GM20000 (cell line): ENCODE results near the gene PLEKHA8.

Experiments used
- DNase-seq: peaks from one replicate; pipeline ENCODE4 v3.0.0; 2012; ENCODE audit warnings: low spot score
- CTCF ChIP-seq: IDR thresholded peaks from 2 replicates; pipeline ENCODE4 v1.5.1; 2012; ENCODE audit warnings: mild to moderate bottlenecking, control low read depth; ENCODE audit errors: extremely low read depth, missing control alignments

Gene PLEKHA8

GRCh38 chr7:30142710-30143109 is 114.5 kb downstream of the PLEKHA8 start:
- TF ChIP-seq CTCF: no peak
- DNase-seq: no peak

- no peak for TF ChIP-seq CTCF
- DNase-seq: no peak
Measured at GRCh38 chr7:30143748-30144251, 115.6 kb downstream of the PLEKHA8 start.

- TF ChIP-seq CTCF: no peak
- no peak for DNase-seq
Measured at GRCh38 chr7:30144657-30145306, 116.6 kb downstream of the PLEKHA8 start.

GRCh38 chr7:30145426-30145970 is 117.3 kb downstream of the PLEKHA8 start:
- TF ChIP-seq CTCF: no peak
- no peak for DNase-seq

- DNase-seq: no peak
- no peak for TF ChIP-seq CTCF
Measured at GRCh38 chr7:30146127-30146612, 118.0 kb downstream of the PLEKHA8 start.

GRCh38 chr7:30147223-30147622 is 119.0 kb downstream of the PLEKHA8 start:
- DNase-seq: no peak
- TF ChIP-seq CTCF: no peak

GRCh38 chr7:30147785-30148184 is 119.6 kb downstream of the PLEKHA8 start:
- TF ChIP-seq CTCF: no peak
- no peak for DNase-seq
